Measurements from ENCODE around the gene RTN4RL1.

DNA sequence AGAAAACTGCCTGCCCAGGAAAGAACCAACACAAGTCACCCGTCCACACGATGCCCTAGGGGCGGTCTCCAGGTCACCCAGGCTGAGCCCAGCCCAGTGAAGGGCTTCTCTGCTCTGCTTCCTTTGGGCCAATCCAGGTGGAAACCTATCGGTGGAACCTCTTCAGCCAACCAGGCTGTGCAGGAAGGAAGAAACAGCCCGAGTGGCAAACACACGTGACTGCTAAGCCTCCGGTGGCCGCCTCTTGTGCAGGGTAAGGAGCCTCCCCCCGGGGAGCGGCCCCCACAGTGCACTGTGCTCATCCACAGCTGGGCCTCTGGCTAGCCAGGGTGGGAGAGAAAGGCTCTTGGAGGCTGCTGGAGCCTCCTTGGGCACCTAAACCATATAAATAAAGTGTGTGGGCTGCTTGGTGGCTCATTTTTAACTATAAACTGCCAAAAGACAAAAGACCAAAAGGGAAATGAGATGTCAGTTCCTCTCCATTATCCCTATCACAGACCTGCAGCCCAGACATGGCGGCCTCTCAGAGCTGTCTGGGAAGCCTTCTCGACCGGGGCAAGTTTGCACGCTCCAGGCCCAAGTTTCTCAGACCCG is 2.4 kb downstream of the RTN4RL1 start:
- TF ChIP-seq, protein P1, sequence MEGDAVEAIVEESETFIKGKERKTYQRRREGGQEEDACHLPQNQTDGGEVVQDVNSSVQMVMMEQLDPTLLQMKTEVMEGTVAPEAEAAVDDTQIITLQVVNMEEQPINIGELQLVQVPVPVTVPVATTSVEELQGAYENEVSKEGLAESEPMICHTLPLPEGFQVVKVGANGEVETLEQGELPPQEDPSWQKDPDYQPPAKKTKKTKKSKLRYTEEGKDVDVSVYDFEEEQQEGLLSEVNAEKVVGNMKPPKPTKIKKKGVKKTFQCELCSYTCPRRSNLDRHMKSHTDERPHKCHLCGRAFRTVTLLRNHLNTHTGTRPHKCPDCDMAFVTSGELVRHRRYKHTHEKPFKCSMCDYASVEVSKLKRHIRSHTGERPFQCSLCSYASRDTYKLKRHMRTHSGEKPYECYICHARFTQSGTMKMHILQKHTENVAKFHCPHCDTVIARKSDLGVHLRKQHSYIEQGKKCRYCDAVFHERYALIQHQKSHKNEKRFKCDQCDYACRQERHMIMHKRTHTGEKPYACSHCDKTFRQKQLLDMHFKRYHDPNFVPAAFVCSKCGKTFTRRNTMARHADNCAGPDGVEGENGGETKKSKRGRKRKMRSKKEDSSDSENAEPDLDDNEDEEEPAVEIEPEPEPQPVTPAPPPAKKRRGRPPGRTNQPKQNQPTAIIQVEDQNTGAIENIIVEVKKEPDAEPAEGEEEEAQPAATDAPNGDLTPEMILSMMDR (IDR thresholded peaks at IDR 0.05; ENCODE audit: low read depth, low read length, poor library complexity, severe bottlenecking): no peak
- no peak for TF ChIP-seq EZH2phosphoT487 (IDR thresholded peaks at IDR 0.05; ENCODE audit: borderline replicate concordance, low read length)
